ENCODE data around the gene CAPZB. TPM values are rescaled to one million over a fixed set of nuclear protein-coding genes. Genes with fewer than 3 reads are reported as not detected.
"Not testable (repeated sequence)": the region's sequence is repeated elsewhere in the genome, so short reads cannot be mapped to it uniquely, and the experiment has no call there.

Gene CAPZB
- total RNA-seq, 1 experiment from 2014 or later, result 99.7 TPM

GRCh38 chr1:19509647-19510046 is 24.3 kb upstream of the CAPZB start:
- H3K36me3 ChIP-seq; H3K27me3 ChIP-seq; DNase-seq; H3K27ac ChIP-seq; H3K9me3 ChIP-seq (replicated peaks); H3K4me3 ChIP-seq; H3K4me1 ChIP-seq: not testable (repeated sequence)

GRCh38 chr1:19507516-19507915 is 22.2 kb upstream of the CAPZB start:
- DNase-seq, result no peak
- H3K36me3 ChIP-seq, result no peaks in the 10 kb centered on the region
- H3K4me3 ChIP-seq, result no peak overlapping the region
- H3K4me1 ChIP-seq, result peaks cover 5% of the 10 kb centered on the region
- H3K27me3 ChIP-seq, result no peaks in the 10 kb centered on the region
- no peak overlapping the region for H3K27ac ChIP-seq
- H3K9me3 ChIP-seq (replicated peaks), result 0 out of 2 replicates have a peak, but pooled peaks cover 3% of the 10 kb centered on the region

DNA sequence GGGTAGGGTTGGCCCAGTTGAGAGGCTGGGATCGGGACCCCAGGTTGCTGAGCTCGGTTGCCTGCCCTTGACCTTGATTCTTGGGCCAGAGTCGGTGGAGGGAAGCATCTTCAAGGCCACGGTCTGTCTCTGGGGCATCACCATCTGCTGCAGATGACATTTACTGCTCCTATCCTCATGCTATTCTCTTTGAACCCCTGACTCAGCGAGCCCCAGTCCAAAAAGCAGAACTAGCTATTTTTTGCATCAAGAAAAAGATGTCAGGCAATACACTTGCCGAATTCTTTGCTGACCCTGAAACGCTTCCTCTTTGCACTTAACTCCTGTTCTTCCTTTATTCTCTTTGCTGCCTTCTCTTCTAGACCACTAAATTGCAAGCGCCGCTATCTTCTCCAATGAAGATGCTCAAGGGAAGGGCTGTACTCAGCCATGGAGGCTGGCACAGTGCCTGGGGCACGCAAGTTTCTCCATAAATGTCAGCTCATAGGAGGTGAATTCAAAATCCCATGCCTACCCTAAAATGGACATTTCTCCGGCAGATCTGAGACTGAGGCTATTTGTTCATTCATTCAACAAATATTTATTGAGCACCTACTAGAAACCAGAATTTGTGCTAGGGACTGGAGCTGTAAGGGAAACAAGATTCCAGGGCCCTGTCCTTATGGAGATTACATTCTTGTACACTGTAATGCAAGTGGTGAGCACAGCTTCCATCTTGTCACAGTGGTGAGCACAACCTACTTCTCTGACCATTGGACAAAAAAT is 20.5 kb upstream of the CAPZB start:
- Histone ChIP-seq H3K27ac (no peak overlapping the region), H3K36me3 (no peaks in the 10 kb centered on the region), H3K4me3 (no peak overlapping the region), H3K27me3 (no peaks in the 10 kb centered on the region), H3K9me3 (replicated peaks) (0 out of 2 replicates have a peak, but pooled peaks cover 3% of the 10 kb centered on the region), H3K4me1 (peaks cover 5% of the 10 kb centered on the region)
- no peak for DNase-seq

- Histone ChIP-seq H3K4me3 (no peak overlapping the region), H3K27ac (no peak overlapping the region), H3K9me3 (replicated peaks) (0 out of 2 replicates have a peak, but pooled peaks cover 6% of the 10 kb centered on the region), H3K4me1 (peaks cover 5% of the 10 kb centered on the region), H3K36me3 (no peaks in the 10 kb centered on the region), H3K27me3 (no peaks in the 10 kb centered on the region)
- peak; percentile 17 to 39 for DNase-seq
These were observed 19.7 kb upstream of the CAPZB start for GRCh38 chr1:19504796-19505692.

- H3K9me3 ChIP-seq (replicated peaks); H3K27ac ChIP-seq; H3K4me1 ChIP-seq; H3K4me3 ChIP-seq; H3K36me3 ChIP-seq; H3K27me3 ChIP-seq; DNase-seq: not testable (repeated sequence)
These were observed 16.9 kb upstream of the CAPZB start for GRCh38 chr1:19502284-19502683.

DNA sequence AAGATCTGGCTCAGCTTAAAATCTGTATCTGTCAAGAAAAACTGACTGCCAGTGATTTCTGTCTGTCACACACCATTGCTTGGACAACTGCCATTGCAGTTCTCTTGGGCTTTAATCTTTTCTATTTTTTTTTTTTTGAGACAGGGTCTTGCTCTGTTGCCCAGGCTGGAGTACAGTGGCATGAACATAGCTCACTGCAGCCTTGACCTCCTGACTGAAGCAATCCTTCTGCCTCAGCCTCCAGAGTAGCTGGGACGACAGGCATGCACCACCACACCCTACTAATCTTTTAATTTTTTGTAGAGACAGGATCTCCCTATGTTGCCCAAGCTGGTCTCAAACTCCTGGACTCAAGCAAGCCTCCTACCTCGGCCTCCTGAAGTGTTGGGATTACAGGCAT is 14.5 kb upstream of the CAPZB start:
- DNase-seq; H3K4me1 ChIP-seq; H3K27ac ChIP-seq; H3K36me3 ChIP-seq; H3K27me3 ChIP-seq; H3K9me3 ChIP-seq (replicated peaks); H3K4me3 ChIP-seq: not testable (repeated sequence)

DNA sequence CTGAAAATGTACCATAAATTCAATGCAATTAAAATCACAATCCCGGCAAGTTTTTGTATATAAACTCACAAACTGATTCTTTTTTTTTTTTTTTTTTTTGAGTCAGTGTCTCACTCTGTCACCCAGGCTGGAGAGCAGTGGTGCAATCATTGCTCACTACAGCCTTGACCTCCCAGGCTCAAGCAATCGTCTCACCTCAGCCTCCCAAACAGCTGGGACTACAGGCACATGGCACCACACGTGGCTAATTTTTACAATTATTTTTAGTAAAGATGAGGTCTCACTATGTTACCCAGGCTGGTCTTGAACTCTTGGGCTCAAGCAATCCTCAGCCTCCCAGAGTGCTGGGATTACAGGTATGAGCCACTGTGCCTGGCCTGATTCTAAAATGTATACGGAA is 12.1 kb upstream of the CAPZB start:
- H3K36me3 ChIP-seq; H3K4me1 ChIP-seq; H3K27ac ChIP-seq; DNase-seq; H3K4me3 ChIP-seq; H3K9me3 ChIP-seq (replicated peaks); H3K27me3 ChIP-seq: not testable (repeated sequence)

DNA sequence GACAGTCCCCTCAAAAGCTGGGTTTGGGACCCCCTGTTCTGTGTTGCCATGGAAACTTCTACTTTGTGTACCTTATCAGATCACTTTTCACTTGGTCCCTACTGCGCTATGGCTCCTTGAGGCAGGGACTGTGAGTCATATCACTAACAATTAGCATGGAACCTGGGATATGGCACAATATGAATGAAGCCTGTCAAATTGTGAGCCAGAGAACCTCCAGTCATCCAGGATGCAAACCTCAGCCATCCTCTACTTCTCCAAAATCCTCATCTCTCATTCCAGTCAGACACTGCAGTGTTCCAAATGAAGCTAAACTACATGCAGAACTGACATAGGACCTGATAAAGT is 11.2 kb upstream of the CAPZB start:
- Histone ChIP-seq H3K36me3 (no peaks in the 10 kb centered on the region), H3K27me3 (no peaks in the 10 kb centered on the region), H3K27ac (no peak overlapping the region), H3K9me3 (replicated peaks) (0 out of 2 replicates have a peak, but pooled peaks cover 3% of the 10 kb centered on the region), H3K4me3 (no peak overlapping the region), H3K4me1 (peaks cover 4% of the 10 kb centered on the region)
- no peak for DNase-seq

DNA sequence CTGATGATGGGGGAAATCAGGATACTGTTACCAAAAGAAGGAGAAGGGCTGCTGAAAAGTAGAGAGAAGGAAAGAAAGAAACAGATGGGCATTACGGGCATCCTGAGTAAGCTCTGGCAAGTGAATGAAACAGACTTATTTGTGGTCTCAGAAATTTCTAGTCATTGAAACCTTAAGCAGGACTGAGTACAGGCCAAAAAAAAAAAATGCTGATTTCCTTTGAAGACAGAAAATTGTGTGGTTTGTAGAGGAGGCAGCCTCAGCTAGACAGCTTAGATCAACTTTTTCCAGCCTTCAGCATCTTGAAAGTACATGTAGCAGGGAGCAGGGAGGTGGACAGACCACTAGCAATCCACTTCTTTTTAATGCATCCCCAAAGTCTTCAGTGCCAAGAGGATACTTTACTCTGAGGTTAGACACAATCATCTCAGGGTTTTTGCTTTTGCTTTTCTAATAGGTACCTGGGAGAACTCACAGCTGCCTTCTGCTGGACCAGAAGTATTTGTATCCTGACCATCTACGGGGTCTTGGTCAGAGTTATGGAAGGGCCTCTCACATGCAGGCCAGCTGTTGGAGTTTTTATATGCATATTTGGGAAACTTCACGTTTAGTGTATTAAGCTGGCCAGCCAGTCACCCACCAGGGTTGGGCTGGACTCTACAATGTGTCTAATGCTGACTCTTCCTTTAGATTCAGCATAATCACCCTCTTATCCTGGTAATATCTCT is 10.6 kb upstream of the CAPZB start:
- no peak overlapping the region for H3K27ac ChIP-seq
- H3K4me3 ChIP-seq, result no peak overlapping the region
- H3K9me3 ChIP-seq (replicated peaks), result 0 out of 2 replicates have a peak, but pooled peaks cover 3% of the 10 kb centered on the region
- peaks cover 4% of the 10 kb centered on the region for H3K4me1 ChIP-seq
- peak in 1 of 2 experiments; percentile 20 for DNase-seq
- H3K27me3 ChIP-seq, result no peaks in the 10 kb centered on the region
- H3K36me3 ChIP-seq, result no peaks in the 10 kb centered on the region

DNA sequence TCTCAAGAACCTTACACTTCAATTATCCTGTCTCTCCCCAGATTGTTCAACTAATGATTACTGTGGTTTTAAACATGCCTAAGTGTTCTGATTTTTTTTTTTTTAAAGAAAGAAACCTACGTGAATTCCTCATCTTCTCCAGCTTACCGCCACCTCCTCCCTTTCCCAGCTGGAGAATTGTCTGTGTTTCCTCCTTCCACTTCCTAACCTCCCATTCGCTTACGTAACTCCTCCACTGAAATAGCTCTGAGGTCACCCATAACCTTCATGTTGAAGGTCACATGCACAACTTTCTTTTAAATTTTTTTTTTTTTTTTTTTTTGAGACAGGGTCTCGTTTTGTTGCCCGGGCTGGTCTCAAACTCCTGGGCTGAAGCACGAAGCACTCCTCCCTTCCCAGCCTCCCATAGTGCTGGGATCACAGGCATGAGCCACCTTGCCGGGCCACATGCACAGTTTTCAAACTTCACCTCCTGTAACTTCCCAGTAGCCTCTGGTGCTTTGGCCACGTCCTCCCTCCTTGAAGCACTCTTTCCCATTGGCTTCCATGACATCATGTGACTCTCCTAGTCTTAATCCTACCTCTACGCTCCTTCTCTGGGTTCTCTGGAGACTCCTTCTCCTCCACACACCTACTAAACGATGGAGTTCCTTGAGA is 9.8 kb upstream of the CAPZB start:
- peaks cover 4% of the 10 kb centered on the region for H3K4me1 ChIP-seq
- no peak overlapping the region for H3K27ac ChIP-seq

DNA sequence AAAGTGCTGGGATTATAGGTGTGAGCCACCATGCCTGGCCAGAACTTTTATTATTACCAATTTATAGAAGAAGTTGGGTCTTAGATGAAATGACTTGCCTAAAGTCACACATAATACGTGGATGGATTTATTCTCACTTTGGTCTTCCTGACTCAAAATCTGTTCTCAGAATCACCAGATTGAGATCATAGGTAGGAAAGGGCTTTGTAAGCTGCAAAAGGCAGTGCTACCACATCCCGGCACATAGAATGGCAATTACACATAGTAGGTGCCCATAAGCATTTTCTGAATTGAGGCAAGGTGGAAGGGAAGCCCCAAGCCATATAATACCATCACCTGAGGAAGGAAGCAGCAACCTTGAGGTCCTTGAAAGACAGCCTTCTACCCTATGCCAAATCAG is 8.2 kb upstream of the CAPZB start:
- Histone ChIP-seq H3K4me3 (no peak overlapping the region), H3K4me1 (peaks cover 4% of the 10 kb centered on the region), H3K36me3 (no peaks in the 10 kb centered on the region), H3K27me3 (no peaks in the 10 kb centered on the region), H3K9me3 (replicated peaks) (no peaks in the 10 kb centered on the region), H3K27ac (no peak overlapping the region)
- no peak for DNase-seq

More for the DNA sequence above, 9.8 kb upstream of the CAPZB start:
- no peak for DNase-seq
- no peak overlapping the region for H3K4me3 ChIP-seq
- H3K36me3 ChIP-seq, result no peaks in the 10 kb centered on the region
- no peaks in the 10 kb centered on the region for H3K27me3 ChIP-seq
- H3K9me3 ChIP-seq (replicated peaks), result no peaks in the 10 kb centered on the region

DNA sequence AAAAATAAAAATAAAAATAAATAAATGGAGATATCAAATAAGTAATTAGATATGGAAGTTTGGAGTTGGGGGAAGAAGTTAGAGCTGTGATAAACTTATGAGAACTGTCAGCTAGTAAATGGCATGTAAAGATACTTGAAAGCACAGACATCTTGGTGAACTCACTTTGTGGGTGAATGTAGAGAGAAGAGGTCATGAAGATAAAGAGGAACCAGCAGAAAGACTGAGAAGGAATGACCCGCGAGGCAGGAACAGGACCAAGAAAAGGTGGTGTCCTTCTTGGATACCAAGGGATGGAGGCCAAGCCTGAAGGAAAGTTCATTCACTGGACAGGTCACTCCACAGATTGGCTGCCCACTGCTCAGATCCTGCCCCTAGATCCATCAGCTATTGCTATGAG is 4.7 kb upstream of the CAPZB start:
- Histone ChIP-seq H3K9me3 (replicated peaks) (no peaks in the 10 kb centered on the region), H3K4me1 (no peaks in the 10 kb centered on the region), H3K27ac (no peak overlapping the region), H3K27me3 (no peaks in the 10 kb centered on the region), H3K36me3 (no peaks in the 10 kb centered on the region), H3K4me3 (no peak overlapping the region)
- no peak for DNase-seq

DNA sequence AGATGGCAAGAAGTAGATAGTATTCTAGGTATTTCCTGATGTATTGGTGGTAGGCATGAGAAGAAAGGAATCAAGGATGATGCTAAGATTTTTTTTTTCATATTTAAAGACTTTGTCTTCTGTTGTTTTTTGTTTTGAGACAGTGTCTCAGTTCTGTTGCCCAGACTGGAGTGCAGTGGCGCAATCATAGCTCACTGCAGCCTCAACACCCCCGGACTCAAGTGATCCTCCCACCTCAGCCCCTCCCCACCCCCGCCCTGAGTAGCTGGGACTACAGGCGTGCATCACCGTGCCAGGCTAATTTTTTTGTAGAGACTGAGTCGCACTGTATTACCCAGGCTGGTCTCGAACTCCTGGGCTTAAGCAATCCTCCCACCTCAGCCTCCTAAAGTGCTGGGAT is 2.8 kb upstream of the CAPZB start:
- no peak for DNase-seq
- no peaks in the 10 kb centered on the region for H3K4me1 ChIP-seq
- H3K27ac ChIP-seq, result no peak overlapping the region
- H3K4me3 ChIP-seq, result no peak overlapping the region
- no peaks in the 10 kb centered on the region for H3K36me3 ChIP-seq
- H3K9me3 ChIP-seq (replicated peaks), result no peaks in the 10 kb centered on the region
- H3K27me3 ChIP-seq, result no peaks in the 10 kb centered on the region

GRCh38 chr1:19484798-19485361 is 459 bp downstream of the CAPZB start:
- Histone ChIP-seq H3K4me3 (peak overlapping the region; percentile 100), H3K27me3 (no peaks in the 10 kb centered on the region), H3K27ac (peak overlapping the region; percentile 71), H3K36me3 (peaks cover 2% of the 10 kb centered on the region; the same call in 1 of the 2 replicates), H3K9me3 (replicated peaks) (no peaks in the 10 kb centered on the region), H3K4me1 (peaks cover 9% of the 10 kb centered on the region; the same call in 1 of the 2 replicates)
- peak; percentile 45 to 58 for DNase-seq
